H1 (cell line): Measurements from ENCODE around the gene SNTN. TPM values are rescaled to one million over a fixed set of nuclear protein-coding genes. Genes with fewer than 3 reads are reported as not detected.

Source experiments
- CTCF ChIA-PET: fragments of 300-600 bp; sonication (Branson Sonifier 250); formaldehyde crosslinking; loops from one replicate; lab custom pipeline; 2021; ENCODE audit not compliant: partially characterized antibody; lab: Charles Lee
- POLR2A ChIA-PET: fragments of 300-600 bp; sonication (Branson Sonifier 250); formaldehyde crosslinking; loops from one replicate; lab custom pipeline; 2021; ENCODE audit warnings: inconsistent platforms; ENCODE audit not compliant: partially characterized antibody; lab: Charles Lee
- DNase-seq, 2 experiments: peaks; one replicate each; pipeline versions ENCODE4 v3.0.0 to v3.0.0-alpha.2; 2010 to 2022; ENCODE audit warnings: low spot score in 2 of 2, low read depth in 1 of 2, mixed read lengths in 1 of 2
- FAIRE-seq: peaks from 2 replicates; lab custom pipeline; 2011; peaks lifted over from hg19 to GRCh38; lab: Jason Lieb, UNC
- H2AFZ ChIP-seq: 2 replicates; pipeline ENCODE4 v1.8.1; 2012; ENCODE audit warnings: low read length, inconsistent platforms
- H2AK5ac ChIP-seq: 2 replicates; pipeline ENCODE4 v1.6.1; 2013; ENCODE audit warnings: low read depth, low read length
- H2BK120ac ChIP-seq: replicated peaks from 2 replicates; pipeline ENCODE3; 2013; ENCODE audit warnings: low read depth, low read length, inconsistent platforms
- H2BK12ac ChIP-seq: 2 replicates; pipeline ENCODE4 v1.6.1; 2013; ENCODE audit warnings: low read depth, low read length
- H2BK15ac ChIP-seq: 2 replicates; pipeline ENCODE4 v1.6.1; 2013; ENCODE audit warnings: low read length
- H2BK20ac ChIP-seq: 2 replicates; pipeline ENCODE4 v1.6.1; 2013; ENCODE audit warnings: low read length
- H2BK5ac ChIP-seq: 2 replicates; pipeline ENCODE4 v1.6.1; 2013; ENCODE audit warnings: low read depth, low read length
- H3K14ac ChIP-seq: 2 replicates; pipeline ENCODE4 v1.6.1; 2013; ENCODE audit warnings: inconsistent platforms; ENCODE audit not compliant: insufficient read length
- H3K18ac ChIP-seq: 2 replicates; pipeline ENCODE4 v1.6.1; 2013; ENCODE audit warnings: low read length; ENCODE audit errors: extremely low read depth
- H3K23ac ChIP-seq: 2 replicates; pipeline ENCODE4 v1.6.1; 2013; ENCODE audit warnings: inconsistent platforms; ENCODE audit not compliant: insufficient read length
- H3K23me2 ChIP-seq: 2 replicates; pipeline ENCODE4 v1.6.1; 2013; ENCODE audit warnings: low read depth, low read length
- H3K27ac ChIP-seq: 2 replicates; pipeline ENCODE4 v1.6.1; 2011; ENCODE audit warnings: low read depth, low read length, inconsistent platforms
- H3K27me3 ChIP-seq, 4 experiments: replicated peaks in 1 of 4; 1 replicate in 1 of 4; 2 replicates in 3 of 4; pipeline versions ENCODE4 v1.6.1 to v1.8.1; 2011 to 2013; ENCODE audit warnings: low read length in 3 of 4, mild to moderate bottlenecking in 3 of 4, inconsistent platforms in 2 of 4, mixed read lengths in 2 of 4, moderate library complexity in 1 of 4; ENCODE audit not compliant: control insufficient read depth in 3 of 4, insufficient read depth in 3 of 4; ENCODE audit errors: extremely low read depth in 1 of 4
- H3K36me3 ChIP-seq, 4 experiments: 2 replicates each; pipeline versions ENCODE4 v1.6.1 to v1.8.1; 2011 to 2013; ENCODE audit warnings: mild to moderate bottlenecking in 4 of 4, low read length in 3 of 4, moderate library complexity in 2 of 4, control low read depth in 1 of 4, inconsistent platforms in 1 of 4; ENCODE audit not compliant: insufficient read depth in 4 of 4, control insufficient read depth in 2 of 4
- H3K4ac ChIP-seq: replicated peaks from 2 replicates; pipeline ENCODE3; 2013; ENCODE audit warnings: low read length, low read depth, mixed read lengths, inconsistent platforms; ENCODE audit not compliant: insufficient read length
- H3K4me1 ChIP-seq, 4 experiments: replicated peaks in 1 of 4; 1 replicate in 1 of 4; 2 replicates in 3 of 4; pipeline versions ENCODE4 v1.6.1 to v1.8.1; 2011 to 2013; ENCODE audit warnings: low read length in 3 of 4, inconsistent platforms in 2 of 4, mixed read lengths in 1 of 4; ENCODE audit not compliant: insufficient read depth in 4 of 4, control insufficient read depth in 3 of 4
- H3K4me2 ChIP-seq, 2 experiments: 2 replicates each; pipeline versions ENCODE4 v1.6.1 to v1.8.1; 2011 to 2013; ENCODE audit warnings: low read depth in 2 of 2, low read length in 2 of 2, control low read depth in 1 of 2, inconsistent platforms in 1 of 2, mild to moderate bottlenecking in 1 of 2; ENCODE audit not compliant: insufficient read depth in 1 of 2
- H3K4me3 ChIP-seq, 4 experiments: fragments of 200-600, 300-600 bp in 1 of 4; sonication (generic), shearing (Covaris generic), sonication (Bioruptor Twin) in 1 of 4; 2 replicates each; pipeline versions ENCODE4 v1.5.1 to v1.8.1; 2011 to 2016; ENCODE audit warnings: low read length in 4 of 4, low read depth in 3 of 4, control low read depth in 2 of 4, inconsistent platforms in 2 of 4, mild to moderate bottlenecking in 2 of 4, mixed read lengths in 1 of 4, moderate library complexity in 1 of 4; ENCODE audit not compliant: insufficient read depth in 2 of 4; ENCODE audit errors: extremely low read depth in 1 of 4
- H3K56ac ChIP-seq: replicated peaks from 2 replicates; pipeline ENCODE3; 2013; ENCODE audit warnings: low read depth, mild to moderate bottlenecking, mixed read lengths, low read length, inconsistent platforms; ENCODE audit not compliant: insufficient read length
- H3K79me1 ChIP-seq: 2 replicates; pipeline ENCODE4 v1.6.1; 2013; ENCODE audit warnings: low read depth, low read length, control low read depth
- H3K79me2 ChIP-seq, 2 experiments: 2 replicates each; pipeline versions ENCODE4 v1.6.1 to v1.8.1; 2012 to 2013; ENCODE audit warnings: low read length in 2 of 2, mild to moderate bottlenecking in 2 of 2, inconsistent platforms in 1 of 2; ENCODE audit not compliant: insufficient read depth in 2 of 2, control insufficient read depth in 1 of 2
- H3K9ac ChIP-seq, 4 experiments: replicated peaks in 1 of 4; 1 replicate in 1 of 4; 2 replicates in 3 of 4; pipeline versions ENCODE4 v1.6.1 to v1.8.1; 2011 to 2013; ENCODE audit warnings: low read depth in 3 of 4, low read length in 3 of 4, control low read depth in 2 of 4, mild to moderate bottlenecking in 2 of 4, moderate library complexity in 2 of 4, inconsistent platforms in 1 of 4; ENCODE audit errors: extremely low read depth in 1 of 4
- H3K9me3 ChIP-seq, 2 experiments: 2 replicates each; pipeline versions ENCODE4 v1.6.1 to v1.8.1; 2012 to 2013; ENCODE audit warnings: mild to moderate bottlenecking in 2 of 2, moderate library complexity in 2 of 2, control low read depth in 1 of 2, inconsistent platforms in 1 of 2, low read depth in 1 of 2, low read length in 1 of 2, mixed read lengths in 1 of 2; ENCODE audit not compliant: insufficient read depth in 2 of 2
- H4K20me1 ChIP-seq, 2 experiments: replicated peaks in 1 of 2; 2 replicates each; pipeline versions ENCODE3 to v1.8.1; 2011 to 2013; ENCODE audit warnings: inconsistent platforms in 2 of 2, low read length in 2 of 2, mild to moderate bottlenecking in 1 of 2; ENCODE audit not compliant: insufficient read depth in 2 of 2, control insufficient read depth in 1 of 2
- H4K5ac ChIP-seq: 2 replicates; pipeline ENCODE4 v1.6.1; 2013; ENCODE audit warnings: low read length, low read depth, mixed read lengths, inconsistent platforms; ENCODE audit not compliant: insufficient read length
- H4K8ac ChIP-seq: 2 replicates; pipeline ENCODE4 v1.8.0; 2013; ENCODE audit warnings: mild to moderate bottlenecking, moderate library complexity, low read length, inconsistent platforms; ENCODE audit not compliant: insufficient read depth; ENCODE audit errors: extremely low read depth
- H4K91ac ChIP-seq: replicated peaks from 2 replicates; pipeline ENCODE3; 2013; ENCODE audit warnings: low read length, mixed read lengths, inconsistent platforms; ENCODE audit not compliant: insufficient read length
- CHD1 ChIP-seq: IDR thresholded peaks from 2 replicates; pipeline ENCODE4 v1.6.1; 2012; ENCODE audit warnings: low read depth, low read length, improper control_type of control experiment
- CHD2 ChIP-seq: IDR thresholded peaks from 2 replicates; pipeline ENCODE4 v1.6.1; 2012; ENCODE audit warnings: low read length, improper control_type of control experiment
- CREB1 ChIP-seq: IDR thresholded peaks from 2 replicates; pipeline ENCODE4 v1.6.1; 2012; ENCODE audit warnings: inconsistent platforms
- NANOG ChIP-seq: IDR thresholded peaks from 2 replicates; pipeline ENCODE4 v1.6.1; 2011; ENCODE audit warnings: low read length, low read depth, mild to moderate bottlenecking, inconsistent platforms; ENCODE audit not compliant: insufficient read depth, poor library complexity, severe bottlenecking
- PHF8 ChIP-seq: fragments of 200-600 bp; sonication (generic); conservative IDR thresholded peaks from 2 replicates; pipeline ENCODE4 v1.7.1; 2012; ENCODE audit warnings: low read depth, mild to moderate bottlenecking, inconsistent platforms, low read length, moderate library complexity
- RXRA ChIP-seq: IDR thresholded peaks from 2 replicates; pipeline ENCODE4 v1.6.1; 2011; ENCODE audit warnings: low read depth, mild to moderate bottlenecking, low read length, moderate library complexity; ENCODE audit not compliant: insufficient read depth
- SIN3A ChIP-seq, 2 experiments: IDR thresholded peaks in 1 of 2; conservative IDR thresholded peaks in 1 of 2; 2 replicates each; pipeline ENCODE4 v1.6.1; 2011 to 2012; ENCODE audit warnings: low read length in 2 of 2, improper control_type of control experiment in 1 of 2, low read depth in 1 of 2, mild to moderate bottlenecking in 1 of 2
- SIX5 ChIP-seq: IDR thresholded peaks from 2 replicates; pipeline ENCODE4 v1.6.1; 2011; ENCODE audit warnings: mild to moderate bottlenecking, low read depth, low read length
- SP1 ChIP-seq: IDR thresholded peaks from 2 replicates; pipeline ENCODE4 v1.6.1; 2011; ENCODE audit warnings: low read depth, low read length
- WGBS, 2 experiments: shearing (Covaris generic) in 1 of 2; methylation state at CpG; one replicate each; pipeline versions ENCODE4 v1.1.6 to v1.1.7; 2013 to 2015; ENCODE audit warnings: low lambda C conversion rate in 2 of 2, mixed read lengths in 2 of 2, inconsistent platforms in 1 of 2, low coverage in 1 of 2, missing lambda C conversion rate in 1 of 2; ENCODE audit not compliant: insufficient replicate concordance in 2 of 2, insufficient coverage in 1 of 2, insufficient read length in 1 of 2; ENCODE audit errors: extremely low coverage in 1 of 2, missing lambda C conversion rate in 1 of 2; 5-methylcytosine and 5-hydroxymethylcytosine counted together
- polyA plus RNA-seq, 7 experiments: library from polyadenylated mRNA; depleted of rRNA in 3 of 7; stranded (reverse) in 5 of 7; unstranded in 2 of 7; fragments of >200 nt in 5 of 7; fragments of 200-250 nt in 2 of 7; gene quantifications; 1 replicate in 5 of 7; 2 replicates in 1 of 7; 4 replicates in 1 of 7; pipeline versions ENCODE4 v1.2.1 to v1.2.3, GENCODE V29; 2011 to 2013; ENCODE audit warnings: missing spikeins in 2 of 7, mixed read lengths in 2 of 7
- total RNA-seq: library from RNA; stranded (reverse); fragmentation: NEBNext Ultra II Directional; extraction: Animal tissue kit (Norgen Biotek cat#: 25700); gene quantifications from 2 replicates; pipeline ENCODE4 v1.2.1, GENCODE V29; 2021
- TF ChIP-seq, protein P1 (sequence below): IDR thresholded peaks from 2 replicates; pipeline ENCODE4 v1.6.1; 2011; ENCODE audit warnings: low read depth, mild to moderate bottlenecking, low read length; ENCODE audit not compliant: insufficient read depth
- TF ChIP-seq, protein P2 (sequence below): IDR thresholded peaks from 2 replicates; pipeline ENCODE4 v1.6.1; 2012; ENCODE audit warnings: inconsistent platforms

The SNTN gene
- total and polyA plus RNA-seq, 2 of the 8 experiments (the other 6 are each of a cell fraction or from before 2014, with no cell fraction given) = not detected

DNA sequence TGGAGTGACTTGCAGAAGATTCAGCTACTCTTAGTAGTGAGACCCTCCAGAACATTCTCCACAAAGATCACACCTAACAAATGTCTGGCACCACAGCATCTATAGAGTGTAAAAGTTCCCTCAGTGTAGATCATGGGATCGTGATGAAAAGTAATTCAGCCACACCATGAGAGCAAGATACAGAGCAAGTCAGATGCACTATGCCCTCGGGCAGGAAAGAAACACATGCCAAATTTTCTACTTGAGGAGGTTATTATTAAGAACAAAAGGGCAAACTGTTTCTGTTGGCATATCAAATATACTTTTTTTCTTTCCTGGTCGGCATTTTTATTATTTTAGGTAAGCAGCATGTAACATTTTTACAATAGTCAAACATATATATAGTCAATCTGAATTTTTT, 44.8 kb upstream of the SNTN start:
- H3K4me3 ChIP-seq = no peak overlapping the region
- no peak overlapping the region for H2BK120ac ChIP-seq
- H3K4me1 ChIP-seq = no peaks in the 10 kb centered on the region
- H3K9me3 ChIP-seq = no peaks in the 10 kb centered on the region
- no peaks in the 10 kb centered on the region for H3K36me3 ChIP-seq
- no peak overlapping the region for H3K56ac ChIP-seq
- no peak overlapping the region for H3K4ac ChIP-seq
- no peak overlapping the region for H2BK12ac ChIP-seq
- 92% methylated on average over 3 of the region's 3 CpGs; no CpG with 5 or more reads in 1 of the 2 experiments for WGBS, 2 experiments
- H2AFZ ChIP-seq = no peak overlapping the region
- no peaks in the 10 kb centered on the region for H3K27me3 ChIP-seq
- H2BK5ac ChIP-seq = no peak overlapping the region
- FAIRE-seq (no peak), DNase-seq (no peak)
- H3K23ac ChIP-seq = no peak overlapping the region
- no peak overlapping the region for H4K5ac ChIP-seq
- no peak overlapping the region for H2BK20ac ChIP-seq
- TF ChIP-seq CHD2 (no peak), SIN3A (conservative IDR thresholded peaks at IDR 0.05 in 1 of 2, IDR thresholded peaks at IDR 0.05 in 1 of 2; ENCODE audit: low read depth in 1 of 2, low read length in 2 of 2) (no peak), NANOG (no peak), CREB1 (no peak), RXRA (no peak), SP1 (no peak), SIX5 (no peak), PHF8 (no peak), CHD1 (no peak)
- TF ChIP-seq, protein P1, sequence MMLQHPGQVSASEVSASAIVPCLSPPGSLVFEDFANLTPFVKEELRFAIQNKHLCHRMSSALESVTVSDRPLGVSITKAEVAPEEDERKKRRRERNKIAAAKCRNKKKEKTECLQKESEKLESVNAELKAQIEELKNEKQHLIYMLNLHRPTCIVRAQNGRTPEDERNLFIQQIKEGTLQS = no peak
- TF ChIP-seq, protein P2, sequence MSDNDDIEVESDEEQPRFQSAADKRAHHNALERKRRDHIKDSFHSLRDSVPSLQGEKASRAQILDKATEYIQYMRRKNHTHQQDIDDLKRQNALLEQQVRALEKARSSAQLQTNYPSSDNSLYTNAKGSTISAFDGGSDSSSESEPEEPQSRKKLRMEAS = no peak
- H3K79me1 ChIP-seq = no peaks in the 10 kb centered on the region
- H4K91ac ChIP-seq = no peak overlapping the region
- no peak overlapping the region for H4K8ac ChIP-seq
- no peak overlapping the region for H3K18ac ChIP-seq
- H2AK5ac ChIP-seq = no peak overlapping the region
- no peaks in the 10 kb centered on the region for H3K23me2 ChIP-seq
- H4K20me1 ChIP-seq = no peaks in the 10 kb centered on the region
- CTCF ChIA-PET = interaction anchor here (1.3 kb wide), 1 partner anchor 11 kb away, joined by 5 read pairs; no protein-coding TSS in a partner anchor
- no peak overlapping the region for H2BK15ac ChIP-seq
- H3K9ac ChIP-seq = no peak overlapping the region
- H3K79me2 ChIP-seq = no peaks in the 10 kb centered on the region
- no peak overlapping the region for H3K27ac ChIP-seq
- POLR2A ChIA-PET = interaction anchor here (0.6 kb wide), 1 partner anchor 243 kb away, joined by 3 read pairs; no protein-coding TSS in a partner anchor
- H3K14ac ChIP-seq = no peak overlapping the region
- no peak overlapping the region for H3K4me2 ChIP-seq
